ENCODE data around the gene NXPE1. TPM values are rescaled to one million over a fixed set of nuclear protein-coding genes. Genes with fewer than 3 reads are reported as not detected.

NXPE1 gene
- total RNA-seq, 4 donors from 2014 or later, result 144 to 449 (median 370) TPM

DNA sequence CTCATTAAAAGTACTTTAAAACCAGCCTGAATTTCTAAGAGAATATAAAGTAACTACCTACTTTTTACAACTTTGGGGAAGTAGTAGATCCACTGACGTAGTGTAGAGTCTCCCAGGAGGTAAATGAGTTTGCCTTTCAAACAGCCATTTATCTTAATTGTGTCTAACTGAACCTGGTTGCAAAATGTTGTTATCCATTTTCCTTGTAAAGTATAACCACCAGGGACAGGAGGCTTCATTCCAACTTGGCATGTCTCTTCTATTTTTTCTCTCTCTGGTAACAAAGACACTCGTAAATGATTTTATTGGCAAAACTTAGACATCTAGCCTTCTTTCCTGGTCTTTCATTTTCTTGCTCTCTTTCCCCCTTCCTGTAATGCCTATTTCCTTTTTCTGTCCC is 36.9 kb downstream of the NXPE1 start:
- TF ChIP-seq CTCF (IDR thresholded peaks at IDR 0.05), result peak in 2 of 5 experiments; percentile 12 to 20
- no peak for TF ChIP-seq EP300 (IDR thresholded peaks at IDR 0.05; ENCODE audit: low read depth)
- TF ChIP-seq POLR2AphosphoS5 (IDR thresholded peaks at IDR 0.05), result peak in 1 of 3 donors; percentile 33
- no peak for TF ChIP-seq POLR2A (IDR thresholded peaks at IDR 0.05)
- intact Hi-C loops (cut with DNase I; ENCODE audit: low total_unique reads), result no loop called here
- peaks cover 3 to 6% of the 10 kb centered on the region in 2 donors for H3K9me3 ChIP-seq
- in situ Hi-C loops (cut with MboI; ENCODE audit: low pct_ligation_motif_present in 1 of 4, low pct_unique_long_range_greater_than_20kb in 1 of 4, low sequenced_read_pairs in 3 of 4), result no loop called here
- DNase-seq, result no peak
- H3K4me3 ChIP-seq, result no peak overlapping the region
- 21 to 40% methylated on average over 1 to 2 of the region's 2 CpGs for WGBS, 2 donors (ENCODE audit: low coverage in 1 of 2)
- H3K36me3 ChIP-seq, result peaks cover 0 to 13% (median 2%) of the 10 kb centered on the region in 4 donors
- H3K4me1 ChIP-seq, result peaks cover 0 to 22% (median 3%) of the 10 kb centered on the region in 4 donors
- H3K27ac ChIP-seq, result peak overlapping the region; percentile 27 to 63 (median 32)
- no peaks in the 10 kb centered on the region for H3K27me3 ChIP-seq

DNA sequence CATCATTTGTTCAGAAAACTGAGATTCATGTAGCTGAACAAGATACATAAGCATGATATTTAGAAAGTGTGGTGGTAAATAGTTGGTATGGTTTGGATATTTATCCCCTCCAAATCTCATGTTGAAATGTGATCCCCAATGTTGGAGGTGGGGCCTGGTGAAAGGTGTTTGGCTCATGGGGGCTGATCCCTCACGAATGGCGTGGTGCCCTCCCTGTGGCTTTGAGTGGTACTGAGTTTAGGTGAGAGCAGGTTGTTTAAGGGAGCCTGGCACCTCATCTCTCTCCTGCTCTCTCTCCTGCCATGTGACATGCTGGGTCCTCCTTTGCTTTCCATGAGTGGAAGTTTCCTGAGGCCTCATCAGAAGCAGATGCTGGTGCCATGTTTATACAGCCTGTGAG is 48.1 kb downstream of the NXPE1 start:
- no peak for TF ChIP-seq CTCF (IDR thresholded peaks at IDR 0.05)
- no peak for TF ChIP-seq POLR2AphosphoS5 (IDR thresholded peaks at IDR 0.05)
- no peak for TF ChIP-seq POLR2A (IDR thresholded peaks at IDR 0.05)
- no peak for TF ChIP-seq EP300 (IDR thresholded peaks at IDR 0.05; ENCODE audit: low read depth)
- Histone ChIP-seq H3K4me1 (no peaks in the 10 kb centered on the region), H3K9me3 (no peaks in the 10 kb centered on the region), H3K27me3 (no peaks in the 10 kb centered on the region), H3K4me3 (no peak overlapping the region), H3K27ac (no peak overlapping the region), H3K36me3 (no peaks in the 10 kb centered on the region)
- intact Hi-C loops (cut with DNase I; ENCODE audit: low total_unique reads), result no loop called here
- in situ Hi-C loops (cut with MboI; ENCODE audit: low pct_ligation_motif_present in 1 of 4, low pct_unique_long_range_greater_than_20kb in 1 of 4, low sequenced_read_pairs in 3 of 4), result no loop called here
- no peak for DNase-seq
- WGBS, 2 donors (ENCODE audit: low coverage in 1 of 2), result 81% methylated on average over 2 of the region's 2 CpGs; no CpG with 5 or more reads in 1 of the 2 donors

GRCh38 chr11:114511079-114511478 is 48.6 kb downstream of the NXPE1 start:
- TF ChIP-seq POLR2AphosphoS5 (IDR thresholded peaks at IDR 0.05), result no peak
- no peak for TF ChIP-seq EP300 (IDR thresholded peaks at IDR 0.05; ENCODE audit: low read depth)
- no peak for TF ChIP-seq CTCF (IDR thresholded peaks at IDR 0.05)
- TF ChIP-seq POLR2A (IDR thresholded peaks at IDR 0.05), result no peak
- intact Hi-C loops (cut with DNase I; ENCODE audit: low total_unique reads) (no loop called here), in situ Hi-C loops (cut with MboI; ENCODE audit: low pct_ligation_motif_present in 1 of 4, low pct_unique_long_range_greater_than_20kb in 1 of 4, low sequenced_read_pairs in 3 of 4) (no loop called here)
- Histone ChIP-seq H3K36me3 (no peaks in the 10 kb centered on the region), H3K4me1 (no peaks in the 10 kb centered on the region), H3K9me3 (no peaks in the 10 kb centered on the region), H3K27me3 (no peaks in the 10 kb centered on the region), H3K4me3 (no peak overlapping the region), H3K27ac (no peak overlapping the region)
- WGBS, 2 donors (ENCODE audit: low coverage in 1 of 2), result 84 to 87% methylated on average over 6 to 7 of the region's 7 CpGs
- no peak for DNase-seq

DNA sequence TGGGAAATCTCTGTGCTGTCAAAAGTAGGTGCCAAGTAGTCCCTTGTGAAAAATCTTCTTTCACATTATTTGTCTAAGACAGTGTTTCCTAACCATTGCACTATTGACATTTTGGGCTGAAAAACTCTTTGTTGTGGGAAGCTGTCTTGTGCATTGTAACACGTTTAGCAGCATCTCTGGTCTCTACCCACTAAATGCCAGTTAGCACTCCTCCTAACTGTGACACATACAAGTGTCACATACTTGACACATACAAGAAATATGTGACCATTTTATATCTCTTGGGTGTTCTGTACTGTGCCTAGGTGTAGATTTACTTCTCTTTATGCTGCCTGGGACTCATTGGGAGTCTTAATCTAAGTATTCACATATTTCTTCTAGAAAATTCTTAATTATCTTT is 57.8 kb downstream of the NXPE1 start:
- Histone ChIP-seq H3K9me3 (peaks cover 0 to 4% of the 10 kb centered on the region in 2 donors), H3K36me3 (no peaks in the 10 kb centered on the region), H3K4me1 (no peaks in the 10 kb centered on the region), H3K4me3 (no peak overlapping the region), H3K27me3 (no peaks in the 10 kb centered on the region), H3K27ac (no peak overlapping the region)
- 68% methylated on average over 1 of the region's 1 CpG; no CpG with 5 or more reads in 1 of the 2 donors for WGBS, 2 donors (ENCODE audit: low coverage in 1 of 2)
- TF ChIP-seq CTCF (IDR thresholded peaks at IDR 0.05) (no peak), EP300 (IDR thresholded peaks at IDR 0.05; ENCODE audit: low read depth) (no peak), POLR2AphosphoS5 (IDR thresholded peaks at IDR 0.05) (no peak), POLR2A (IDR thresholded peaks at IDR 0.05) (no peak)
- in situ Hi-C loops (cut with MboI; ENCODE audit: low pct_ligation_motif_present in 1 of 4, low pct_unique_long_range_greater_than_20kb in 1 of 4, low sequenced_read_pairs in 3 of 4), result no loop called here
- intact Hi-C loops (cut with DNase I; ENCODE audit: low total_unique reads), result no loop called here
- DNase-seq, result no peak

Data from transverse colon (tissue), 4 donors.